Measurements from ENCODE around the gene TFAM.

DNA sequence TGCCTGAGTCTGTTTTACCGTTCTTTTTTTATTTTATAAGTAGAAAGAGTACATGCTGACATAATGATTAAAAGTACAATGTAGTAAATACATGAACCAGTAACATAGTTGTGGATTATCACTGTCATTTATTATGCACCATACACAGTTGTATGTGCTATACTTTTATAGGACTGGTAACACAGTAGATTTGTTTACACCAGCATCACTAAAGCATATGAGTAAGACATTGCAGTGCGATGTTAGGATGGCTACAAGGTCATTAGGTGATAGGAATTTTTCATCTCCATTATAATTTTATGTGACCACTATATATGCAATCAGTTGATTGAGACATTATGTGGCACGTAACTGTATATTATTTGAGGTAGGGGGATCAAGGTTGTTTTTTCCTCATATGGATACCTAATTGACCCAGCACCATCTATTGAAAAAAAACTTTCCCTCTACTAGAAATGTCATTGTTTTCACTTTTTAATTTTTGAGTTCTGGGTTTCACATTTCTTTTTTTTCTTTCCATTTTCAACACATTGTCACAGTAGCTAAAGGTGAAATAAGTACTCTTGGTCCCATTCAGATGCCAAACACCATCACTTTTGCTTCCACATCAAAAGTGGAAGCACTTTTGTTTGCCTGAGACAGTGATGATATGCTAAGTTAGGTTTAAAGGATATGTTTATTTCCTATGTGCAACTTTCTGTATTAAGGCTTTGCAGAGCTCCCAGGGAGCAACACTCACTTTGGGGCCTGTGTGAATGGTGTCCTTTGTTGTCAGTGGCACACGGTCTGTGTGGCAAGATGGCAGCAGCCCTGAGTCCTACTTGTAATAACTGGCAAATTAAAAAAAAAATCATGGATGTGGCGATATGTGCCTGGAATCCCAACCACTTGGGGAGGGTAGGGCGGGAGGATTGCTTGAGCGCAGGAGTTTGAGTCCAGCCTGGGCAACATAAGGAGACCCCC lies 33.3 kb upstream of the TFAM start:
- TF ChIP-seq, protein P1, sequence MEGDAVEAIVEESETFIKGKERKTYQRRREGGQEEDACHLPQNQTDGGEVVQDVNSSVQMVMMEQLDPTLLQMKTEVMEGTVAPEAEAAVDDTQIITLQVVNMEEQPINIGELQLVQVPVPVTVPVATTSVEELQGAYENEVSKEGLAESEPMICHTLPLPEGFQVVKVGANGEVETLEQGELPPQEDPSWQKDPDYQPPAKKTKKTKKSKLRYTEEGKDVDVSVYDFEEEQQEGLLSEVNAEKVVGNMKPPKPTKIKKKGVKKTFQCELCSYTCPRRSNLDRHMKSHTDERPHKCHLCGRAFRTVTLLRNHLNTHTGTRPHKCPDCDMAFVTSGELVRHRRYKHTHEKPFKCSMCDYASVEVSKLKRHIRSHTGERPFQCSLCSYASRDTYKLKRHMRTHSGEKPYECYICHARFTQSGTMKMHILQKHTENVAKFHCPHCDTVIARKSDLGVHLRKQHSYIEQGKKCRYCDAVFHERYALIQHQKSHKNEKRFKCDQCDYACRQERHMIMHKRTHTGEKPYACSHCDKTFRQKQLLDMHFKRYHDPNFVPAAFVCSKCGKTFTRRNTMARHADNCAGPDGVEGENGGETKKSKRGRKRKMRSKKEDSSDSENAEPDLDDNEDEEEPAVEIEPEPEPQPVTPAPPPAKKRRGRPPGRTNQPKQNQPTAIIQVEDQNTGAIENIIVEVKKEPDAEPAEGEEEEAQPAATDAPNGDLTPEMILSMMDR (conservative IDR thresholded peaks at IDR 0.05; ENCODE audit: low read length), result no peak
- TF ChIP-seq EZH2phosphoT487 (IDR thresholded peaks at IDR 0.05; ENCODE audit: borderline replicate concordance, low read depth, low read length), result no peak

All from OCI-LY7 (cell line).